ENCODE results near the gene PPM1J.

Gene PPM1J

DNA sequence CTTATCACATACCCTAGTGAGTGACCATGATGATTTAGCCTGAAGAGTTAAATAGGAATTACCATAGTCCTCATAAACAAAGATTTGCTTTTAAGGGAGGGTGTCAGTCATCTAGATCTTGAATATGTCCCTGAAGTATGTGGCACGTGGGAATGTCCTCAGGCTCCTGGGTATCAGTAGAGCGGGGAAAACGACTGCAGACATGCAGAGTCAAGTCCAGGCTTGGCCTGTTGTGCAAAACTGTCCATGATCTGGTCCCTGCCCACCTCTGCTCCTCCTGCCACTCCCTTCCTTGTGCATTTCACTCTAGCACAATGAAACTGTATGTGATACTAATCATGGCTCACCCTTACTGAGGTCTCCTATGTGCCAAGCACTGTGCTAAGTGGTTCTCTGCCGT, 27.8 kb downstream of the PPM1J start:
- no peak for DNase-seq

GRCh38 chr1:112686835-112687234, 28.3 kb downstream of the PPM1J start:
- DNase-seq = no peak

GRCh38 chr1:112686417-112686816, 28.7 kb downstream of the PPM1J start:
- peak; percentile 35 for DNase-seq

DNA sequence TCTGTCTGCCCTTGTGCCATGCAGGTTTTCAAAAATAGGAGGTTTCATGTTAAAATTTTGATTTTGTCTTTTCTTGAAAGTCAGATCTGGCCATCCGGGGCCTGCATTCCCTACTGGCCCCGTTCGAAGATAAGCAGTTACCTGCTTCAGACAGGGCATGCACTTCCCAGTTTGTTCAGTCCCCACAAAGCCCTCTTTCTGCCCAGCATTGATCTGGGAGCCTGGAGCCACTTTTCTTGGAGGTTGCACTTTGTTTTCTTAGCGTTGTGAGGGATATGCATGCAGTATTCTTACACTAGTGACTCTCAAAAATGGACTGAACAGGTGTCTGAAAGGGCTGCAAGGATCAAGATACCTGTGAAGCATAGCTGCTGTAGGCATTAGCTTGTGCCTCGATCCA, 29.2 kb downstream of the PPM1J start:
- no peak for DNase-seq

- DNase-seq = no peak
Measured at GRCh38 chr1:112678605-112679004, 36.5 kb downstream of the PPM1J start.

DNA sequence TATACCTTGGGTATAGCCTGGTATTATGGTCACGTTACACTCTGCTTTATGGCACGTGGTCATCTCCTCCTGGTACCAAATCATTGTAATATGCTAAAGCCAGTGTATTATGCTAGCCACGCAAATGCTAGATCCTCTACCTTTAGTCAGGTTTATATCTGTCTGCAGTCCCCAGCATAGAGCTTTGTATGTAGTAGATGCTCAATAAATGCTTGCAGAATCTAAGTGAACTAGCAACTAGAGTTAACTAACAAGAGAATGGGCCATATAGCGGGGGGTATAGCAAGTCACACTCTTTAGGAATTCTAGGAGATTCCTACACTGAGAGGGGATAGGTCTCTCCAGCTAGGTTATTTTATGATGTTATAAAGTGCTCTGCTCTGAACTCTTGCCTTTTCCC, 37.6 kb downstream of the PPM1J start:
- no peak for DNase-seq

DNA sequence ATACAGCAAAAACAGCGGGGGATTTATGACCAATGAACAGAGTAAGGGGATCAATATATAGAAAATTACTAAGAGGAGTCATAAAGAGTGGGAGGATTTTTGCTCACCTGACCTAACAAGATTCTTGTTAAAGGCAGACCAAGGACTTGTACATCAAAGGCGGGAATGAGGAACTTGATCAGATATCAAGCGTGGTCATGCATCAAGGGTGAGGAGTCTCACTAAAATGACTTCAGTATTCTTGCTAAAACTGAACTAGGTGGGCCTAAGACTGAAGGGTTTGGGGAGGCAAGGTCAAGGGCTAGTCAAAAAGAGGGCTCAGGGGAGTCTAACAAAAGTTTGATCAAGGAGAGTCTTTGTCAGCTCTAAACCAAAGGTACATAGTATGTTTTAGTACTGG, 38.6 kb downstream of the PPM1J start:
- DNase-seq = no peak

- DNase-seq = no peak
Measured at GRCh38 chr1:112675728-112676381, 39.3 kb downstream of the PPM1J start.

DNA sequence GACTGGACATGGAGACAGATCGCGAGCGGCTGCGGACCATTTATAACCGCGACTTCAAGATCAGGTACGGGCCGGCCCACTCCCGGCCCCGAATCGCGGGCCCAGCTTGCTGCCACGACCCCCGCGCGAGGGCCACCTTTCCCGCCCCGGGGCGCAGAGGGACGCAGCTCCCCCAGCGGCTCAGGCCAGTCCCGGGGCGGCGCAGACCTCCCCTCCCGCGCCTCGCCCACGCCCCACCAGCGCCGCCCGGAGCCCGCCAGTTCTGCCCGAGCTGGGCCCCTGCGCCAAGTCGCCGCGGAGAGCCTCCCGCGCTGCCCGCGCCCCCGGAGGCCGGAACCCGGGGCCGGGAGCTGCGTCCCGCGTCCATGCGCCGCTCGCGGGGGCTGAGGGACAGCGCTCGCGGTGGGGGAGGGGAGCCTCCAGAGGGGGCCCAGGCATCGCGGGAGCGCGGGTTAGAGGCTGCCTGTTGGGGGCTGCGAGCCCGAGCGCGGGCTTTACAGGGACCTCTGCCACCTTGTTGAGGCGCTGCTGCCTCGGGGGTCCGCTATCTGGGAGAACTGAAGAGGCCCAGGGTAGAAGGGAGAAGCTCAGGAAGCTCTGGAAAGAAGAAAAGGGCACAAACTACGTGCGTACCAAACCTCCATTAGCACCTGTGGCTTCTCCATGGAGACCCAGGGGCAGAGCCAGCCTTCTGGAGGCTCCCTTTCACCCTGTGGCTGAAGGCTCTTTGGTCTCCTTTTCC, 40.0 kb downstream of the PPM1J start:
- peak; percentile 48 for DNase-seq

GRCh38 chr1:112674440-112674985, 40.6 kb downstream of the PPM1J start, which contains the start of gene MOV10:
TSS of gene MOV10 (plus strand) at chr1:112674659. CDS start at chr1:112674913, 254 bp downstream.
- DNase-seq = peak; percentile 82

GRCh38 chr1:112673592-112674439, 41.3 kb downstream of the PPM1J start:
- peak; percentile 48 for DNase-seq

GRCh38 chr1:112672842-112673241, 42.3 kb downstream of the PPM1J start:
- no peak for DNase-seq

GRCh38 chr1:112672009-112672408, 43.1 kb downstream of the PPM1J start:
- DNase-seq = peak; percentile 14

- DNase-seq = no peak
Measured at GRCh38 chr1:112666946-112667345, 48.2 kb downstream of the PPM1J start.

GRCh38 chr1:112665857-112666256, 49.3 kb downstream of the PPM1J start:
- no peak for DNase-seq

Measured in fibroblast of skin of abdomen (primary cell).